Mesenteric fat pad (tissue), 1 donor: Measurements from ENCODE around the gene ZNF260. TPM values are rescaled to one million over a fixed set of nuclear protein-coding genes. Genes with fewer than 3 reads are reported as not detected.
A peak's percentile ranks its signal among the peaks of the same experiment; 100 is the strongest.
"Not testable (repeated sequence)": the region's sequence is repeated elsewhere in the genome, so short reads cannot be mapped to it uniquely, and the experiment has no call there.

Source experiments
- DNase-seq: peaks from one replicate; pipeline ENCODE4 v3.0.0-alpha.2; 2020; ENCODE audit warnings: low spot score
- long read RNA-seq: library from polyadenylated mRNA; unstranded; transcript quantifications from one replicate; pipeline ENCODE4 v2.0.0, GENCODE V29; 2020
- total RNA-seq: library from RNA; stranded (reverse); fragmentation: NEBNext Ultra II Directional; extraction: Animal tissue kit (Norgen Biotek cat#: 25700); gene quantifications from one replicate; pipeline ENCODE4 v1.2.1, GENCODE V29; 2021
- donor health status: DM: yes; HTN: yes; CAD: no.

The ZNF260 gene
- 7.2 TPM for total RNA-seq
- long read RNA-seq, full-length matches to known transcripts = 3 of 4 reads
- long read RNA-seq, partial matches to known transcripts = 0 of 4 reads
- long read RNA-seq, other reads (novel, unspliced or antisense) = 1 of 4 reads

DNA sequence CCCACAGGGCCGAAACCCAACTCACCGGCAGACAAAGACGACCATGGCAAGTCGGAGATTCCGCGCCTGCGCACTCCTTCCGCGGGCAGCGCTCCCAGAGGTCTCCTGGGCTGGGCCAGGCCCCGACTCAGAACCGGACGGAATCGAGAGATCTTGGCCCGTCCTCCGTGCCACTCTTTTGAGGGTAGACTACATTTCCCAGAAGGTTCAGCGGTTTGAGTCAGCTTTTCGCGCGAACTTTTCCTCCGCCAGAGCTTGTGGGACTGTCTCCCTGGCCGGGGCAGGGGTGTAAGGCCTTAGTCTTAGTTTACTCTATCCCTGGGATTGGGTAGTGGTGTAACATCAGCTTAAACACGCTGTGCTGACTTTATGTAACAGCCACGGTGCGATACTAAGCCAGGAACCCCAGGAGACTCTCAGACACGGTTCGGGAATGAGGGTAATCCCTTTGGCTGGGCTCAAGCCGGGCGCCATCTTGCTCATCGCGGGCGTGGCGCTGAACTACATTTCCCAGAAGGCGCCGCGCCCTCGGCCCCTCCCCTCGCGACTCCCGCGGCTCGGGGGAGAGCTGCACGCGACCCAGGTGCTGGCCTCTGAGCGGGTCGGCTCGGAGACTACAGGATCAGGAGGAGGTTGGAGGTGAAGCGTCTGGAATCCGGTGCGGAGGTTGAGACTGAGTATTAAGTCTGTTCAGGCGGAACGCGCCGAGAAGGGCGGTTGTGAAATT, at the start of gene ZNF260:
ZNF260 (minus strand) TSS at position 78 of the 727 bp plus-strand sequence. CDS start 13,033 bp downstream, outside the sequence.
- peak; percentile 98 for DNase-seq

DNA sequence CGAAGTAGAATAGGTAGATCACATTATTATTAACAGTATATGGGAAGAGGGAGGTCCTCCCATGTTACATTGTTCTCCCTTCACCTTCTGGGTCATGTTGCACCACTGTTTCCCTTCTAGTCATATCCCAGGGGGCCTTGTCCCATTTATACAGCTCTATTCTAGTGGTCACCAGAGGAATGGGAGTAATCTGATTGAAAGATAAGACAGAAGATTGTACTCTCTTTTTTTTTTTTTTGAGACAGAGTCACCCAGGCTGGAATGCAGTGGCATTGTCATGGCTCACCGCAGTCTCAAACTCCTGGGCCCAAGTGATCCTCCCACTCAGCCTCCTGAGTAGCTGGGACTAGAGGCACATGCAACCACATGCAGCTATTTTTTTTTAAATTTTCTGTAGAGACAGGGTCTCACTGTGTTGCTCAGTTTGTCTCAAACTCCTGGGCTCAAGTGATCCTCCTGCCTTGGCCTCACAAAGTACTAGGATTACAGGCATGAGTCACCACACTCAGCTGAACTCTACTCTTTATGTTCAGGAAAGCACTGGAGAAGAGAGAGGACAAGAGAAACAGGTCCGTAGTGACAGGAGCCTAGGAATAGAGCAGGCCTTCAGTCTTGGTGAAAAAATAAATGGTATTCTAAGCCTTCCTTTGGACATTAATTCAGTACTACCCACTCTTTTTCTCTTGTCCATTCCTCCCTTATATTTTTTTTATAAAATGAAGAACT, 49.4 kb upstream of the ZNF260 start:
- DNase-seq = no peak

DNA sequence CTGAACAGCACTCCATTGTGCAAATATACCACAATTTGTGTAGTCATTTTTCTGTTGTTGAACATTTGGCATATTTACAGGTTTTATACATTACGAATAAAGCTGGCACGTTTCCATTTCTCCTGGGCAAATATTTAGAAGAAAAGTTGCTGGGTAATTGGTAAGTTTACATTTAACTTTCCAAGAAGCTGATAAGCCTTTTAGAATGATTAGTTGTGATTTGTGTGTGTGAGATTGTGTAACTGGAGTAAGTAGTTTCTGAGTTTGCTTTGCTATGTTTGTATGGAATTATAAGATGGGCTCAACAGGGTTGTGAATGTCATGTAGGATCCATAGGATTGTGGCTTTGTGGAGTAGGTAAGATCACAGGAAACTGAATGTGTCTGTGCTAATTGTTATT, 46.7 kb upstream of the ZNF260 start:
- no peak for DNase-seq

DNA sequence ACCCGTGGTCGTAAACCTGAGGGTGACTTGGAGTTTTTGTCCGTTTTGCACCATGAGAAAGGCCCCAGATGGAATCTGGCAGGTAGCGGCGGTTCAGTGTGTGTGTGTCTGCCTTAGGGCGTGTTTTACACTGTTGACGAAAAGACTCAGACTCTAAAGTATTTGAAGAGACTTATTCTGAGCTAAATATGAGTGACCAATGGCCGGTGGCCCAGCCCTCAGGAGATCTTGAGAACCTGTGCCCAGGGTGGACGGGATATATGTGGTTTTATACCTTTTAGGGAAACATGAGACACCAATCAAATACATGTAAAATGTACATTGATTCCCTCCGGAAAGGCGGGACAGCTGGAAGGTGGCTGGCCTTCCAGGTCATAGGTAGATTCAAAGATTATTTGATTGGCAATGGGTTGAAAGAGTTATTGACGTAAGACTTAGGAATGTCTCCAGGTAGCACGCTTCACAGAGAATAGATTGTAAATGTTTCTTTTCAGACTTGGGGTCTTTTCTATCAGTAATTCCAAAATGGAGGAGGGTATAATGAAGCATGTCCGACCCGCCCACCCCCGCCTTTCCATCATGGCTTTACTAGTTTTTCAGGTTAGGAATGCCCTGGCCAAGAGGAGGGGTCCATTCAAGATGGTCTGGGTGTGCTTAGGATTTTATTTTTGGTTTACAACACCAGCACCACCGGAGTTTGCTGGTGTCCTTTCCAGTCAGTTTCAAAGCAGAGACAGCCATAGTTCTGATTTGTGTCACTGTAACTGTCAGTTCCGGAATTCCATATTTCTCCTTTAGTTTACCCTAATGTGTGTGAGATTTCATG, 46.0 kb upstream of the ZNF260 start:
- no peak for DNase-seq

DNA sequence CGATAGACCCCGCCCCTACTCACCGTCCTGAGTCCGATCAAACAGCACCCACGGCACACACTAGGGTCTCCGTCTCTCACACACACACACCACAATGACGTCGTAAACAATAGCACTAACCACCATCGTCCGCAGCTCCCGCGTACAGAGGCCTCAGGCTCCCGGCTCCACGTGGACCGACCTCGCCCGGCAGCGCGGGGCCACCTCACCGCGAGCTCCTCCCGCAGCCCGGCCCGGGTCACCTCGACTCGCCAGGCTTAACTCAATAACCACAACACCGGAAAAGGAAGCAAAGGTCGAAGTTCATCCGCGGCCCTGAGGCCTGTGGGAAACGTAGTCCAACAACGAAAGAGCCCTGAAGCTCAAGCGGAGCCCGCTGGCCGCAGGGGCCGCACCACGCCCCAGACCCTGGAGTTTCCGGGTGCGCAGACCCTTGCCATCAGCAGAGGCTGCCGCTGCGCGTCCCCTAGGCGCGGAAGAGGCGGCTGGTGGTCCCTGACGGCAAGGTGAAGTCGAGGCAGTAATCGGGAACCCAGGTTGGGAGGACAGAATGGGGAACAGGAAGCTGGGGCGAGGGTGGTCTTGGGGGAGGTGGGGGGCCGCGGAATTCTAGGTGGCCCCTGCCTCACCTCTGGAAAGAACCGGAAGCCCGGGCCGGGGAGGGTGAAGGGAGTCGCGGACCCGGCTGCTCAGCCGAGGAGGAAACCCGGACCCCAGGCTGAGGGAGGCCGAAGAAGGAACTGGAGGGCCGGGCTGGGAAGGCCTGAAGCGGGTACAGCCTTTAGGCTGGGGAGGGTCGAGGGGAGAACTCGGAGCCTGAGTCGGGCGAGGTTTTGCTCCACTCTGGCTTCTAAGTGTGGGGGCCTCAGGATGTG, 45.2 kb upstream of the ZNF260 start, which contains the start of gene ZNF529:
ZNF529 (minus strand) TSS at position 273 of the 875 bp plus-strand sequence. CDS start 946 bp downstream, outside the sequence.
- peak; percentile 95 for DNase-seq

DNA sequence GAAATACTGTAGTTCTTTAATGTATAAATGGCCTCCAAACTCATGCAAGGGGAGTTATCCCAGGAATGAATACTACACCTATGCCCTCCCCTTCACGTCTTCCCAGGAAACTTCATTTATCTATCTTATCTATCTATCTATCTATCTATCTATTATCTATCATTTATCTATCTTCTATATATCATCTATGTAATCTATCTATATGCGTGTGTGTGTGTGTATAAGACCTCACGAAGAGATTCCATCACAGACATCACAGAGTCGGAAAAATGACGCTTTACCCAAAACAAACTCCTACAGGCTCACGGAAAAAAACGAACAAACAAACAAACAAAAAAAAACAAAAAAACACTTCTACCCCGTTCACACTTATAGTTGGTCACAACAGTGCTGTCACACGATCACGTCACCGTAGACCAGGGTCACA, 44.5 kb upstream of the ZNF260 start:
- no peak for DNase-seq

DNA sequence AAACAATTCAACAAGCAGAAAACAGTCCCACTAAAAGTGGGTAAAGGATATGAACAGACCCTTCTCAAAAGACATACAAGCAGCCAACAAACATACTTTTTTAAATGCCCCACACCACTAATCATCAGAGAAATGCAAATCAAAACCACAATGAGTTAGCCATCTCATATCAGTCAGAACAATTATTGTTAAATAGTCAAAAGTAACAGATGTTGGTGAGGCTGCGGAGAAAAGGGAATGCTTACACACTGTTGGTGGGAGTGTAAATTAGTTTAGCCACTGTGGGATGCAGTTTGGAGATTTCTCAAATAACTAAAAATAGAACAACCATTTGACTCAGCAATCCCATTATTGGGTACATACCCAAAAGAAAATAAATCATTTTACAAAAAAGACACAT, 36.3 kb upstream of the ZNF260 start:
- DNase-seq = no peak

DNA sequence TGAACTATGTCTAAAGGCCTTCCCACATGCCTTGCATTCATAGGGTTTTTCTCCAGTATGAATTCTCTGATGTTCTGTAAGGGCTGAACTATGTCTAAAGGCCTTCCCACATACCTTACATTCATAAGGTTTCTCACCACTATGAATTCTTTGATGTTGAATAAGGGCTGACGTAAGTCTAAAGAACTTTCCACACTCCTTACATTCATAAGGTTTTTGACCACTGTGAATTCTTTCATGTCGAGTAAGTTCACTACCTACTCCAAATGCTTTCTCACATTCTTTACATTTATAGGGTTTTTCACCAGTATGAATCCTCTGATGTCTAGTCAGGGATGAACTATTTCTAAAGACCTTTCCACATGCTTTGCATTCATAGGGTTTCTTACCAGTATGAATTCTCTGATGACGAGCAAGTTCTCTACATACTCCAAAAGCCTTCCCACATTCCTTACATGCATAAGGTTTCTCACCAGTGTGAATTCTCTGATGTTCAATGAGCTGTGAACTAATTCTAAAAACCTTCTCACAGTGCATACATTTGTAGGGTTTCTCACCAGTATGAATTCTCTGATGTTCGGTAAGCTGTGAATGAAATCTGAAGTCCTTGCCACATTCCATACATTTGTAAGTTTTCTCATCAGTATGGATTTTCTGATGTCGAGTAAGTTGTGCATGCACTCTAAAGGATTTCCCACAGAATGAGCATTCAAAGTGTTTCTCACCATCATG, 19.1 kb upstream of the ZNF260 start:
- DNase-seq = no peak

DNA sequence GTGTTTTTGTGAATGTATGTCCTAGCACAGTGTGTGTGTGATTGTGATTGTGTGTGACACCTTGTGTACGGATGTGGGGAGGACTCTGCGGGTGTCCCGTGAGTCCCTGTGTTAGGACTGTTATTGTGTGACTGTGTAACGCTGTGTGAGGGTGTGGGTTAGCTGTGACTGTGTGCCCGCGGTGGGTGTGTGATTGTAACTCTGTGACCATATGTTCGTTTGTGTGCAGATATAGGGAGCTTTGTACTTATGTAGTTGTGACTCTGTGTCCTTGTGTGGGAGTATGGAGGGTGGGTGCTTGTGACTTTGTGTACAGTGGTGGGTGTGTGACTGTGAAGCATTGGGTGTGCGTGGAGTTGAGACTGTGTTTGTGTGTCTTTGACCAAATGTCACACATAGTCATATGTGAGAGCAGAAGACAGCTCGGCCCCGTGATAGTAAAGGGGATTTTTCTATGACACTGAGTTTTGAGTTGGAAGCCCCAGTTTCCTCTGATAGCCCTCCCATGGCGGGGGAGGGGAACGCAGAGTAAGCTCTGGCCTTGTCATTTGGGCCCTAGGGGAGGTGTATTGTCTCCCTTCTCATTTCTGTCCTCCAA, 949 bp upstream of the ZNF260 start:
- DNase-seq = no peak

DNA sequence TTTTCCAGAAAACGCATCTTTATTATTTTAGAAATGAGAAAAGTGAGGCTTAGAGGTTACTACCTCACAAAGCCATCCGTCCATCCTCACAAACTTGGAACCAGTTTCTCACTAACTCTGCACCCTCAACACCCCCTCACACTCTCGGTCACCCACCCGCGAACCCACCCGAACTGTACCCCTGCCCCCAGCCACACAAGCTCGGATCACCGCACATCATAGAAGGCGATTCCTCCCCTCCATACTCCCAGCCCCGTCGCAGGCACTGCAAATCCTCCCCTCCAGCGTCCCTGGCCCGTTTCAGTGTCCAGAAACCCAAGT, 238 bp downstream of the ZNF260 start:
- no peak for DNase-seq

DNA sequence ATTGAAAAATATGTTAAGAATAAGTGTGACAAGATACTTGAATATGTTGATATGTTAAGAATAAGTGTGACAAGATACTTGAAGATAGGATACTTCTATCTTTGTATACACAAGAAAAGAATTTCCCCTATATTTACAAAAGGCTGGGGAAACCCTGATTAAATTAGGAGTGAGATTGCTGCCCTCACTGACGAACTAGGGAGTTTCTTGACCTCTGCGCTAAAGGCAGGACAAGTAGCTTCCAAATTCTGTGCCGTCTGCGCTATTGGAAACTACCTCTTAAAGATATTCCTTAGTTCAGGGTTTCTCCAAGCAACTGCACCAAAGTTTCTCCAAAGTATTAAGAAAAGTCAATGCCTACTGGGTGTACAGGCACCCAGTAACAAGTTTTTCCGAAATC, 730 bp downstream of the ZNF260 start:
- DNase-seq = no peak

DNA sequence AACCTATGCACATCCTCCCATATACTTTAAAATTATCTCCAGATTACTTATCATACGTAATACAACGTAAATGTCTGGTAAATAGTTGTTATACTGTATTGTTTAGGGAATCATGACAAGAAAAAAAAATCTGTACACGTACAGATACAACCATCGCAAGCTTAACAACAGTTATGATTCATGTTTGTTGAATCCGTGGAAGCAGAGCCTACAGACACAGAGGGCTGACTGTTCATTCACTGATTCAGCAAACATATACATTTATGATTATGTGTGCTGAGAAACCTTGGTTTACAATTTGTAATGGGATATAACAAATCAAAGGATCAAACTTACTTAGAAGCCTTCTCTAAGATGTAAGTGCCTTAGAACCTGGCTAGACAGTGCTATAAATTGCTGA, 1.5 kb downstream of the ZNF260 start:
- no peak for DNase-seq

DNA sequence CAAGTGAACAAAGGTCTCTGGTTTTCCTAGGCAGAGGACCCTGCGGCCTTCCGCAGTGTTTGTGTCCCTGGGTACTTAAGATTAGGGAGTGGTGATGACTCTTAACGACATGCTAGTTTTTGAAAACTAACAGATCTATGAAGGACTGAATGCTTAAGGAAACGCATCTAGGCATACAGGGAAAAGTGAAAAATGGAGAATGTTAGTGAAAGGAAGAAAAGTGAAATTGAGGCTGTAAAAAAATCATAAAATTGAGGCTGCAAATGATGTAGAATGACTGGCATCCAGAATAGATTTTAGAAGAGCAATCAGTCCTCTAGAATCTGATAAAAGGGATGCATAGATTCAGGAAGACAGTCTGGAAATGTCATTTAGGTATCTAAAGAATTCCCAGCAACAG, 3.5 kb downstream of the ZNF260 start:
- DNase-seq = no peak

DNA sequence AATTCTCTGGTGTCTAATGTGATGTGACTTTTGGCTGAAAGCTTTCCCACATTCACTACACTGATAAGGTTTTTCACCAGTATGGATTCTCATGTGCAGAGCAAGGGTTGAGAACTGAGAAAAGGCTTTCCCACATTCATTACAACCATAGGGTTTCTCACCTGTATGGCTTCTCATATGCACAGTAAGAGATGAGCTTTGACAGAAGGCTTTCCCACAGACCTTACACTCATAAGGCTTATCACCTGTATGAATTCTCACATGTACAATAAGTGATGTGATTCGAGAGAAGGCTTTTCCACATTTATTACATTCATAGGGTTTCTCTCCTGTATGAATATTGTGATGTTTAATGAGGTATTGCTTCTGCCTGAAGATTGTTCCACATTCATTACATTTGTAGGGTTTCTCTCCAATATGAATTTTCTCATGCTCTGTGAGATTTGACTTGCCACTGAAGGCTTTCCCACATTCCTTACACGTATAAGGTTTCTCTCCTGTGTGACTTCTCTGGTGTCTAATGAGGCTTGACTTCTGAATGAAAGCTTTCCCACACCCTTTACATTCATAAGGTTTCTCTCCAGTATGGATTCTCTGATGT, 14.0 kb downstream of the ZNF260 start:
- DNase-seq = no peak

DNA sequence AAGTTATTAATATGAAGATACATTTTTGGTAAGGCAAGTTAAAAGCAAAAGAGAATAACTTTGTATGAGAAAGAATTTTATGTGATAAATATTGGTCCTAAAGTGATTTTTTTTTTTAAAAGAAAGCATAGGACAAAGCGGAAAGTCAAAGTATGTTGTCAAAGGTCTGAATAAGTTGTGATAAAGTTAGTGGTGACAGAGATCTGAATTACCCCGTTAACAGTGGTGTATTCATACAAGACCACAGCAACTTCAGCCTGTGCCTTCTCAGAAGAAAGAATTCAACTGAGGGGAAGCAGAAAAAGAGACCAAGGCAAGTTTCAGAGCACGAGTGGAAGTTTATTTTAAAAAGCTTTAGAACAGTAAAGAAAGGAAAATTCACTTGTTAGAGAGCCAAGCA, 19.7 kb downstream of the ZNF260 start:
- no peak for DNase-seq

DNA sequence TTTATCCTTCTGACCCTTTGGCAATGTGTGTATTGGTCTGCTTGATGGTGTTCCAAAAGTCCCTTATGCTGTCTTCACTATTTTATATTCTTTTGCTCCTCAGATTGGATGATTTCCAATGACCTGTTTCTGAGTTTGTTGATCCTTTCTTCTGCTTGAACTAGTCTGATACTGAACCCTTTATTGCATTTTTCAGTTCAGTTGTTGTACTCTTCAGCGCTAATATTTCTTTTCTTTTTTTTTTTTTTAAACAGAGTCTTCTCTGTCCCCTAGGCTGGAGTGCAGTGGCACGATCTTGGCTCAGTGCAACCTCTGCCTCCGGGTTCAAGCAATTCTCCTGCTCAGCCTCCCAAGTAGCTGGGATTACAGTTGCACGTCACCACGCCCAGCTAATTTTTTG, 26.1 kb downstream of the ZNF260 start:
- DNase-seq = no peak

DNA sequence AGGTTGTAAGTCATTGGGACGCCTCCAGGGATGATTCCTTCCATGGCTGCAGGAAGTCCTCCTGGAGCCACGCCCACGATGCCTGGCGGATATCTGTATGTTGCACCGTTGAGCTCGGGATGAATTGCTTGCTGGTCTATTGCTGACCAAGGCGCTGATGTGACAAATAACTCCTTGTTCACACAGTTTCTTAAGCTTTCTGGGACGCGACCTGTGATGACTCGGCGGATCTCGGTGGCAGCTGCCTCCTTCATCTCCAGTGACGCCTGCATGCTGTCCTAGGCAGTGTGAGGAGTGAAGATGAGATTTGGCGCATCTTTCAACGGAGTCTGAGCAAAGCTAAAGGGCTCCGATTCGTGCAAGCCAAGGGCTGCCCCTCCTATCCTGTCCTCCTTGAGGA, 31.1 kb downstream of the ZNF260 start:
- no peak for DNase-seq

DNA sequence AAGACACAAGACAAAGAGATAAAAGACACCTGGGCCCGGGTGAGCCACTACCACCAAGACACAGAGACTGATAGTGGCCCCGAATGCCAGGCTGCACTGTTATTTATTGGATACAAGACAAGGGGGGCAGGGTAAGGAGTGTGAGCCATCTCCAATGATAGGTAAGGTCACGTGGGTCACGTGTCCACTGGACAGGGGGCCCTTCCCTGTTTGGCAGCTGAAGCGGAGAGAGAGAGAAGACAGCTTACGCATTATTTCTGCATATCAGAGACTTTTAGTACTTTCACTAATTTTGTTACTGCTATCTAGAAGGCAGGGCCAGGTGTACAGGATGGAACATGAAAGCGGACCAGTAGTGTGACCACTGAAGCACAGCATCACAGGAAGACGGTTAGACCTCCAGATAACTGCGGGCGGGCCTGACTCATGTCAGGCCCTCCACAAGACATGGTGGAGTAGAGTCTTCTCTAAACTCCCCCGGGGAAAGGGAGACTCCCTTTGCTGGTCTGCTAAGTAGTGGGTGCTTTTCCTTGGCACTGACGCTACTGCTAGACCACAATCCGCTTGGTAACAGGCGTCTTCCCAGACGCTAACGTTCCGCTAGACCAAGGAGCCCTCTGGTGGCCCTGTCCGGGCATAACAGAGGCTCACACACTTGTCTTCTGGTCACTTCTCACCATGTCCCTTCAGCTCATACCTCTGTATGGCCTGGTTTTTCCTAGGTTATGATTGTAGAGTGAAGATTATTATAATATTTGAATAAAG, 35.2 kb downstream of the ZNF260 start:
- DNase-seq = not testable (repeated sequence)
